Measurements from ENCODE around the gene RAB7B. TPM values are rescaled to one million over a fixed set of nuclear protein-coding genes. Genes with fewer than 3 reads are reported as not detected.

RAB7B gene
- total and polyA plus RNA-seq, 2 of the 13 experiments (the other 11 are each of a cell fraction or from before 2014, with no cell fraction given) = 0.05 to 0.46 TPM

DNA sequence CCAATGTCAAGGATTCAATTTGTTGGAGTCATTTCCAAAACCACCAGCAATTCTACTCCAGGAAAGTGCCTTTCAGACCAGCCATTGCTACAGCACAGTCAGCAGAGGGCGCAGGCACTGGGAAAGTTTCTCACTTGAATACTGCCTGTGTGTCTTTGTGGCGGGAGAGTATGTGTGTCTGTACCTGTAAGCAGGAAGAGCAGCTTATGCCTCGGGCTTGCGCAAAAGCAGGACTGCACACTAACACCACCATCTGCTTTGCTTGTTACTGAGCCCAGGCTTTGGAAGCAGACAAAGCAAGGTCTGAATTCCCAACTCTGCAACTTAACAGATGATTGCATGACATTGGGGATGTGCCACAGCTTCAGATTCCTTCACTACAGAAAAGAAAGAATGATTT, 27.5 kb upstream of the RAB7B start (continued):
- TF ChIP-seq, protein P1, sequence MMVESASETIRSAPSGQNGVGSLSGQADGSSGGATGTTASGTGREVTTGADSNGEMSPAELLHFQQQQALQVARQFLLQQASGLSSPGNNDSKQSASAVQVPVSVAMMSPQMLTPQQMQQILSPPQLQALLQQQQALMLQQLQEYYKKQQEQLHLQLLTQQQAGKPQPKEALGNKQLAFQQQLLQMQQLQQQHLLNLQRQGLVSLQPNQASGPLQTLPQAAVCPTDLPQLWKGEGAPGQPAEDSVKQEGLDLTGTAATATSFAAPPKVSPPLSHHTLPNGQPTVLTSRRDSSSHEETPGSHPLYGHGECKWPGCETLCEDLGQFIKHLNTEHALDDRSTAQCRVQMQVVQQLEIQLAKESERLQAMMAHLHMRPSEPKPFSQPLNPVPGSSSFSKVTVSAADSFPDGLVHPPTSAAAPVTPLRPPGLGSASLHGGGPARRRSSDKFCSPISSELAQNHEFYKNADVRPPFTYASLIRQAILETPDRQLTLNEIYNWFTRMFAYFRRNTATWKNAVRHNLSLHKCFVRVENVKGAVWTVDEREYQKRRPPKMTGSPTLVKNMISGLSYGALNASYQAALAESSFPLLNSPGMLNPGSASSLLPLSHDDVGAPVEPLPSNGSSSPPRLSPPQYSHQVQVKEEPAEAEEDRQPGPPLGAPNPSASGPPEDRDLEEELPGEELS (CRISPR knock-in tag; IDR thresholded peaks at IDR 0.05) = peak; percentile 53; the same call in 1 of the 2 replicates
- TF ChIP-seq ZMYM4 (CRISPR knock-in tag; IDR thresholded peaks at IDR 0.05) = peak; percentile 72
- TF ChIP-seq FLYWCH1 (CRISPR knock-in tag; IDR thresholded peaks at IDR 0.05) = no peak
- peak; percentile 67; the same call in 1 of the 2 replicates for TF ChIP-seq MED1 (CRISPR knock-in tag; IDR thresholded peaks at IDR 0.05)
- TF ChIP-seq FOXA3 (CRISPR knock-in tag; IDR thresholded peaks at IDR 0.05) = peak; percentile 44; the same call in 1 of the 2 replicates
- TF ChIP-seq CEBPG (CRISPR knock-in tag; IDR thresholded peaks at IDR 0.05) = peak; percentile 94
- TF ChIP-seq NKX3-1 (CRISPR knock-in tag; IDR thresholded peaks at IDR 0.05) = no peak
- no peak for TF ChIP-seq JUND (CRISPR knock-in tag; IDR thresholded peaks at IDR 0.05)
- TF ChIP-seq, protein P2, sequence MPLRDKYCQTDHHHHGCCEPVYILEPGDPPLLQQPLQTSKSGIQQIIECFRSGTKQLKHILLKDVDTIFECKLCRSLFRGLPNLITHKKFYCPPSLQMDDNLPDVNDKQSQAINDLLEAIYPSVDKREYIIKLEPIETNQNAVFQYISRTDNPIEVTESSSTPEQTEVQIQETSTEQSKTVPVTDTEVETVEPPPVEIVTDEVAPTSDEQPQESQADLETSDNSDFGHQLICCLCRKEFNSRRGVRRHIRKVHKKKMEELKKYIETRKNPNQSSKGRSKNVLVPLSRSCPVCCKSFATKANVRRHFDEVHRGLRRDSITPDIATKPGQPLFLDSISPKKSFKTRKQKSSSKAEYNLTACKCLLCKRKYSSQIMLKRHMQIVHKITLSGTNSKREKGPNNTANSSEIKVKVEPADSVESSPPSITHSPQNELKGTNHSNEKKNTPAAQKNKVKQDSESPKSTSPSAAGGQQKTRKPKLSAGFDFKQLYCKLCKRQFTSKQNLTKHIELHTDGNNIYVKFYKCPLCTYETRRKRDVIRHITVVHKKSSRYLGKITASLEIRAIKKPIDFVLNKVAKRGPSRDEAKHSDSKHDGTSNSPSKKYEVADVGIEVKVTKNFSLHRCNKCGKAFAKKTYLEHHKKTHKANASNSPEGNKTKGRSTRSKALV (CRISPR knock-in tag; IDR thresholded peaks at IDR 0.05) = 0 out of 2 replicates have a peak, but pooled peaks have one; percentile 59
- TF ChIP-seq ZKSCAN8 (CRISPR knock-in tag; IDR thresholded peaks at IDR 0.05; ENCODE audit: borderline replicate concordance) = 0 out of 2 replicates have a peak, but pooled peaks have one; percentile 46
- TF ChIP-seq, protein P3, sequence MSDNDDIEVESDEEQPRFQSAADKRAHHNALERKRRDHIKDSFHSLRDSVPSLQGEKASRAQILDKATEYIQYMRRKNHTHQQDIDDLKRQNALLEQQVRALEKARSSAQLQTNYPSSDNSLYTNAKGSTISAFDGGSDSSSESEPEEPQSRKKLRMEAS (IDR thresholded peaks at IDR 0.05) = peak; percentile 71
- peak; percentile 59; the same call in 1 of the 2 replicates for TF ChIP-seq CBX5 (CRISPR knock-in tag; IDR thresholded peaks at IDR 0.05; ENCODE audit: borderline replicate concordance)
- TF ChIP-seq ZFY (CRISPR knock-in tag; IDR thresholded peaks at IDR 0.05) = peak; percentile 36; the same call in 1 of the 2 replicates
- TF ChIP-seq, protein P4, sequence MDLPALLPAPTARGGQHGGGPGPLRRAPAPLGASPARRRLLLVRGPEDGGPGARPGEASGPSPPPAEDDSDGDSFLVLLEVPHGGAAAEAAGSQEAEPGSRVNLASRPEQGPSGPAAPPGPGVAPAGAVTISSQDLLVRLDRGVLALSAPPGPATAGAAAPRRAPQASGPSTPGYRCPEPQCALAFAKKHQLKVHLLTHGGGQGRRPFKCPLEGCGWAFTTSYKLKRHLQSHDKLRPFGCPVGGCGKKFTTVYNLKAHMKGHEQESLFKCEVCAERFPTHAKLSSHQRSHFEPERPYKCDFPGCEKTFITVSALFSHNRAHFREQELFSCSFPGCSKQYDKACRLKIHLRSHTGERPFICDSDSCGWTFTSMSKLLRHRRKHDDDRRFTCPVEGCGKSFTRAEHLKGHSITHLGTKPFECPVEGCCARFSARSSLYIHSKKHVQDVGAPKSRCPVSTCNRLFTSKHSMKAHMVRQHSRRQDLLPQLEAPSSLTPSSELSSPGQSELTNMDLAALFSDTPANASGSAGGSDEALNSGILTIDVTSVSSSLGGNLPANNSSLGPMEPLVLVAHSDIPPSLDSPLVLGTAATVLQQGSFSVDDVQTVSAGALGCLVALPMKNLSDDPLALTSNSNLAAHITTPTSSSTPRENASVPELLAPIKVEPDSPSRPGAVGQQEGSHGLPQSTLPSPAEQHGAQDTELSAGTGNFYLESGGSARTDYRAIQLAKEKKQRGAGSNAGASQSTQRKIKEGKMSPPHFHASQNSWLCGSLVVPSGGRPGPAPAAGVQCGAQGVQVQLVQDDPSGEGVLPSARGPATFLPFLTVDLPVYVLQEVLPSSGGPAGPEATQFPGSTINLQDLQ (CRISPR knock-in tag; IDR thresholded peaks at IDR 0.05) = no peak
- TF ChIP-seq ZNF12 (CRISPR knock-in tag; IDR thresholded peaks at IDR 0.05) = 0 out of 2 replicates have a peak, but pooled peaks have one; percentile 27
- TF ChIP-seq ZNF564 (CRISPR knock-in tag; IDR thresholded peaks at IDR 0.05) = no peak
- peak; percentile 57; the same call in 1 of the 2 replicates for TF ChIP-seq YEATS4 (CRISPR knock-in tag; IDR thresholded peaks at IDR 0.05; ENCODE audit: borderline replicate concordance)
- TF ChIP-seq ZFP36 (IDR thresholded peaks at IDR 0.05; ENCODE audit: borderline replicate concordance, low read depth, low read length, partially characterized antibody) = peak; percentile 54
- TF ChIP-seq RBM39 (IDR thresholded peaks at IDR 0.05; ENCODE audit: low read depth, low read length, poor library complexity, severe bottlenecking) = no peak
- TF ChIP-seq CEBPB (IDR thresholded peaks at IDR 0.05; ENCODE audit: borderline replicate concordance, low read depth, low read length) = peak; percentile 83; the same call in 1 of the 2 replicates
- TF ChIP-seq, protein P5, sequence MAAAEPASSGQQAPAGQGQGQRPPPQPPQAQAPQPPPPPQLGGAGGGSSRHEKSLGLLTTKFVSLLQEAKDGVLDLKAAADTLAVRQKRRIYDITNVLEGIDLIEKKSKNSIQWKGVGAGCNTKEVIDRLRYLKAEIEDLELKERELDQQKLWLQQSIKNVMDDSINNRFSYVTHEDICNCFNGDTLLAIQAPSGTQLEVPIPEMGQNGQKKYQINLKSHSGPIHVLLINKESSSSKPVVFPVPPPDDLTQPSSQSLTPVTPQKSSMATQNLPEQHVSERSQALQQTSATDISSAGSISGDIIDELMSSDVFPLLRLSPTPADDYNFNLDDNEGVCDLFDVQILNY (CRISPR knock-in tag; conservative IDR thresholded peaks at IDR 0.05) = 0 out of 2 replicates have a peak, but pooled peaks have one; percentile 29
- 0 out of 2 replicates have a peak, but pooled peaks have one; percentile 32 for TF ChIP-seq ZFP37 (CRISPR knock-in tag; IDR thresholded peaks at IDR 0.05; ENCODE audit: borderline replicate concordance)
